Upper lobe of left lung (tissue), 4 donors: Measurements from ENCODE around the gene ROPN1L.

Source experiments
- POLR2AphosphoS5 ChIP-seq, 2 donors: sonication (generic); formaldehyde crosslinking; IDR thresholded peaks; one replicate each; pipeline ENCODE4 v1.5.1; 2017; ENCODE audit warnings: antibody characterized with exemption in 2 of 2
- TF ChIP-seq, protein P1 (sequence below), 6 experiments: fragments of 450-650 bp in 4 of 6; fragments of 200-600 bp in 2 of 6; sonication (generic) in 2 of 6; IDR thresholded peaks; one replicate each; pipeline ENCODE4 v1.5.1; 2016 to 2019; ENCODE audit warnings: antibody characterized with exemption in 6 of 6

DNA sequence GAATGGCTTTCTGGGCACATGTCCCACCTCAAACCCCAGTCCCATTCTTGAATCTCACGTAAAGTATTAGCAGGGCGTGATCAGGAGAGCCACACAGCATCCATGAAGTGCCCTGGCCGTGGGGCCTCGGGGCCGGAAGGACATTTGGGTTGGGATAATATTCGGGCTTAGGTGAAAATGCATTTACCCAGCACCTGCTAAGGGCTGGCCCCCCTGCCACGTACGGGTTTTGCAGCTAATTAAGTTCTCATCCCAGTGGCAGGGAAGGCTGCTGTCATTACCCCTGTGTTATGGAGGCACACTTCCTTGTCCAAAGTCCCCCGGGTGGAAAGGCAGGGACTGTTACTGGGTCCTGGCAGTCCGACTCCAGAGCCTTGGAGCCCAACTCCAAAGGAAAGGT lies 29.0 kb downstream of the ROPN1L start:
- no peak for TF ChIP-seq POLR2AphosphoS5 (IDR thresholded peaks at IDR 0.05)
- TF ChIP-seq, protein P1, sequence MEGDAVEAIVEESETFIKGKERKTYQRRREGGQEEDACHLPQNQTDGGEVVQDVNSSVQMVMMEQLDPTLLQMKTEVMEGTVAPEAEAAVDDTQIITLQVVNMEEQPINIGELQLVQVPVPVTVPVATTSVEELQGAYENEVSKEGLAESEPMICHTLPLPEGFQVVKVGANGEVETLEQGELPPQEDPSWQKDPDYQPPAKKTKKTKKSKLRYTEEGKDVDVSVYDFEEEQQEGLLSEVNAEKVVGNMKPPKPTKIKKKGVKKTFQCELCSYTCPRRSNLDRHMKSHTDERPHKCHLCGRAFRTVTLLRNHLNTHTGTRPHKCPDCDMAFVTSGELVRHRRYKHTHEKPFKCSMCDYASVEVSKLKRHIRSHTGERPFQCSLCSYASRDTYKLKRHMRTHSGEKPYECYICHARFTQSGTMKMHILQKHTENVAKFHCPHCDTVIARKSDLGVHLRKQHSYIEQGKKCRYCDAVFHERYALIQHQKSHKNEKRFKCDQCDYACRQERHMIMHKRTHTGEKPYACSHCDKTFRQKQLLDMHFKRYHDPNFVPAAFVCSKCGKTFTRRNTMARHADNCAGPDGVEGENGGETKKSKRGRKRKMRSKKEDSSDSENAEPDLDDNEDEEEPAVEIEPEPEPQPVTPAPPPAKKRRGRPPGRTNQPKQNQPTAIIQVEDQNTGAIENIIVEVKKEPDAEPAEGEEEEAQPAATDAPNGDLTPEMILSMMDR (IDR thresholded peaks at IDR 0.05), result no peak
